ENCODE results near the gene CENPF.

CENPF gene

DNA sequence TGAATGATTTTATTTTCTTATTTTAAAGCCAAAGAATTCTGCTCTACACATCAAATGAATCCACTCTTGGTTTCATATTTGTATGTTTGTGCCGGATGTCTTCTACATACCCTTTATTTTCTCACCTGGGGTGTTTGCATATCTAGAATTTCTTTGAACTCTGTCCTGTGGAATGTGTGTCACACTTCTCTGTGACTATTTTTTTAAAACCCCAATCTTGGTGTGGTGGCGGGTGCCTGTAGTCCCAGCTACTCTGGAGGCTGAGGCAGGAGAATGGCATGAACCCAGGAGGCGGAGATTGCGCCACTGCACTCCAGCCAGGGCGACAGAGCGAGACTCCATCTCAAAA, 35.4 kb downstream of the CENPF start:
- Histone ChIP-seq H3K79me2 (ENCODE audit: insufficient read depth, low read length) (no peaks in the 10 kb centered on the region), H3F3A (ENCODE audit: insufficient read depth, low read length) (no peaks in the 10 kb centered on the region), H3K4me3 (ENCODE audit: low read depth, low read length, poor library complexity, severe bottlenecking) (no peak overlapping the region), H3K4me1 (ENCODE audit: insufficient read depth, low read length, severe bottlenecking) (no peaks in the 10 kb centered on the region), H3K9me3 (ENCODE audit: low read length) (no peaks in the 10 kb centered on the region), H3K27me3 (ENCODE audit: insufficient read depth, low read length) (no peaks in the 10 kb centered on the region), H3K4me2 (ENCODE audit: low read length) (no peak overlapping the region), H3K9me2 (ENCODE audit: low read depth, low read length) (no peaks in the 10 kb centered on the region), H4K20me1 (ENCODE audit: insufficient read depth, low read length) (no peaks in the 10 kb centered on the region), H3K36me3 (ENCODE audit: insufficient read depth, low read length) (peaks cover 100% of the 10 kb centered on the region), H3K27ac (ENCODE audit: low read depth, low read length, poor library complexity, severe bottlenecking) (no peak overlapping the region), H3K9ac (ENCODE audit: low read length) (no peak overlapping the region), H2AFZ (ENCODE audit: low read length) (no peak overlapping the region)
- TF ChIP-seq EZH2 (IDR thresholded peaks at IDR 0.05; ENCODE audit: borderline replicate concordance, low read length): no peak
- TF ChIP-seq, protein P1, sequence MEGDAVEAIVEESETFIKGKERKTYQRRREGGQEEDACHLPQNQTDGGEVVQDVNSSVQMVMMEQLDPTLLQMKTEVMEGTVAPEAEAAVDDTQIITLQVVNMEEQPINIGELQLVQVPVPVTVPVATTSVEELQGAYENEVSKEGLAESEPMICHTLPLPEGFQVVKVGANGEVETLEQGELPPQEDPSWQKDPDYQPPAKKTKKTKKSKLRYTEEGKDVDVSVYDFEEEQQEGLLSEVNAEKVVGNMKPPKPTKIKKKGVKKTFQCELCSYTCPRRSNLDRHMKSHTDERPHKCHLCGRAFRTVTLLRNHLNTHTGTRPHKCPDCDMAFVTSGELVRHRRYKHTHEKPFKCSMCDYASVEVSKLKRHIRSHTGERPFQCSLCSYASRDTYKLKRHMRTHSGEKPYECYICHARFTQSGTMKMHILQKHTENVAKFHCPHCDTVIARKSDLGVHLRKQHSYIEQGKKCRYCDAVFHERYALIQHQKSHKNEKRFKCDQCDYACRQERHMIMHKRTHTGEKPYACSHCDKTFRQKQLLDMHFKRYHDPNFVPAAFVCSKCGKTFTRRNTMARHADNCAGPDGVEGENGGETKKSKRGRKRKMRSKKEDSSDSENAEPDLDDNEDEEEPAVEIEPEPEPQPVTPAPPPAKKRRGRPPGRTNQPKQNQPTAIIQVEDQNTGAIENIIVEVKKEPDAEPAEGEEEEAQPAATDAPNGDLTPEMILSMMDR (IDR thresholded peaks at IDR 0.05; ENCODE audit: low read length): no peak

DNA sequence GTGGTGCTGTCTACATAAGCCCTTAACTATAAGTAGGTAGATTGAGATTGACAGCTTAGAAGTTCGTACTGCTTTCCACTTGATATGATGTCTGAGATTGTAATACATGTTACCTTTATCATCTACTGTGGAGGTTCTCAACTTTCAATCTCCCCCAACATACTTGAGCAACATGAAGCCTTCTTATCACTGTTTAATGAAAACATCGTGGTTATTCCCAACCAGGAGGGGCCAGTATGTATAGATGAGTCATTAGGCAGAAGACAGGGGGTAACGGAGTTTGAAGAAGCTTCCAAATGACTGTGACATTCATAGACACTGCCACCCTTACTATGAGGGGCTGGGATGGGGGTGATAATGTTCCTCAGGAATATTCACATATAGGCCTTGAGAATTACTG, 36.0 kb downstream of the CENPF start:
- TF ChIP-seq, protein P1 (IDR thresholded peaks at IDR 0.05; ENCODE audit: low read length): no peak
- TF ChIP-seq EZH2 (IDR thresholded peaks at IDR 0.05; ENCODE audit: borderline replicate concordance, low read length): no peak
- no peaks in the 10 kb centered on the region for H3K4me1 ChIP-seq (ENCODE audit: insufficient read depth, low read length, severe bottlenecking)
- H3K27me3 ChIP-seq (ENCODE audit: insufficient read depth, low read length): no peaks in the 10 kb centered on the region
- H3F3A ChIP-seq (ENCODE audit: insufficient read depth, low read length): no peaks in the 10 kb centered on the region
- H3K9ac ChIP-seq (ENCODE audit: low read length): no peak overlapping the region
- no peaks in the 10 kb centered on the region for H3K79me2 ChIP-seq (ENCODE audit: insufficient read depth, low read length)
- H3K9me3 ChIP-seq (ENCODE audit: low read length): no peaks in the 10 kb centered on the region
- H3K4me2 ChIP-seq (ENCODE audit: low read length): no peak overlapping the region
- H3K36me3 ChIP-seq (ENCODE audit: insufficient read depth, low read length): peaks cover 100% of the 10 kb centered on the region
- H3K4me3 ChIP-seq (ENCODE audit: low read depth, low read length, poor library complexity, severe bottlenecking): no peak overlapping the region
- no peak overlapping the region for H2AFZ ChIP-seq (ENCODE audit: low read length)
- no peaks in the 10 kb centered on the region for H3K9me2 ChIP-seq (ENCODE audit: low read depth, low read length)
- H4K20me1 ChIP-seq (ENCODE audit: insufficient read depth, low read length): no peaks in the 10 kb centered on the region
- no peak overlapping the region for H3K27ac ChIP-seq (ENCODE audit: low read depth, low read length, poor library complexity, severe bottlenecking)

DNA sequence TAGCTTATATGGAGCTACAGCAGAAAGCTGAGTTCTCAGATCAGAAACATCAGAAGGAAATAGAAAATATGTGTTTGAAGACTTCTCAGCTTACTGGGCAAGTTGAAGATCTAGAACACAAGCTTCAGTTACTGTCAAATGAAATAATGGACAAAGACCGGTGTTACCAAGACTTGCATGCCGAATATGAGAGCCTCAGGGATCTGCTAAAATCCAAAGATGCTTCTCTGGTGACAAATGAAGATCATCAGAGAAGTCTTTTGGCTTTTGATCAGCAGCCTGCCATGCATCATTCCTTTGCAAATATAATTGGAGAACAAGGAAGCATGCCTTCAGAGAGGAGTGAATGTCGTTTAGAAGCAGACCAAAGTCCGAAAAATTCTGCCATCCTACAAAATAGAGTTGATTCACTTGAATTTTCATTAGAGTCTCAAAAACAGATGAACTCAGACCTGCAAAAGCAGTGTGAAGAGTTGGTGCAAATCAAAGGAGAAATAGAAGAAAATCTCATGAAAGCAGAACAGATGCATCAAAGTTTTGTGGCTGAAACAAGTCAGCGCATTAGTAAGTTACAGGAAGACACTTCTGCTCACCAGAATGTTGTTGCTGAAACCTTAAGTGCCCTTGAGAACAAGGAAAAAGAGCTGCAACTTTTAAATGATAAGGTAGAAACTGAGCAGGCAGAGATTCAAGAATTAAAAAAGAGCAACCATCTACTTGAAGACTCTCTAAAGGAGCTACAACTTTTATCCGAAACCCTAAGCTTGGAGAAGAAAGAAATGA, 37.6 kb downstream of the CENPF start:
- TF ChIP-seq EZH2 (IDR thresholded peaks at IDR 0.05; ENCODE audit: borderline replicate concordance, low read length): no peak
- TF ChIP-seq, protein P1 (IDR thresholded peaks at IDR 0.05; ENCODE audit: low read length): no peak
- Histone ChIP-seq H4K20me1 (ENCODE audit: insufficient read depth, low read length) (no peaks in the 10 kb centered on the region), H3K4me2 (ENCODE audit: low read length) (no peak overlapping the region), H3K27me3 (ENCODE audit: insufficient read depth, low read length) (no peaks in the 10 kb centered on the region), H3K79me2 (ENCODE audit: insufficient read depth, low read length) (no peaks in the 10 kb centered on the region), H2AFZ (ENCODE audit: low read length) (no peak overlapping the region), H3K36me3 (ENCODE audit: insufficient read depth, low read length) (peaks cover 100% of the 10 kb centered on the region), H3K9me3 (ENCODE audit: low read length) (no peaks in the 10 kb centered on the region), H3K9me2 (ENCODE audit: low read depth, low read length) (no peaks in the 10 kb centered on the region), H3K9ac (ENCODE audit: low read length) (no peak overlapping the region), H3K27ac (ENCODE audit: low read depth, low read length, poor library complexity, severe bottlenecking) (no peak overlapping the region), H3F3A (ENCODE audit: insufficient read depth, low read length) (no peaks in the 10 kb centered on the region), H3K4me1 (ENCODE audit: insufficient read depth, low read length, severe bottlenecking) (no peaks in the 10 kb centered on the region), H3K4me3 (ENCODE audit: low read depth, low read length, poor library complexity, severe bottlenecking) (no peak overlapping the region)

Measured in OCI-LY1 (cell line).